Endothelial cell of umbilical vein (primary cell): ENCODE results near the gene MARK3. TPM values are rescaled to one million over a fixed set of nuclear protein-coding genes. Genes with fewer than 3 reads are reported as not detected.

ENCODE experiments used
- BruUV-seq: library from RNA; stranded (reverse); fragments of 400-500 nt; replicated peaks from 2 replicates; lab custom pipeline; 2021; lab: Mats Ljungman, UMichigan
- CTCF ChIA-PET: fragments of 300-600, 350-600 bp; sonication (Branson Sonifier 250); formaldehyde crosslinking; loops from one replicate; lab custom pipeline; 2021; ENCODE audit warnings: antibody characterized with exemption, inconsistent platforms; lab: Charles Lee
- POLR2A ChIA-PET: fragments of 300-600, 350-600 bp; sonication (Branson Sonifier 250); formaldehyde crosslinking; loops from one replicate; lab custom pipeline; 2021; ENCODE audit warnings: antibody characterized with exemption, inconsistent platforms; lab: Charles Lee
- DNase-seq: peaks from one replicate; pipeline ENCODE4 v3.0.0-alpha.2; 2011; ENCODE audit warnings: low read depth, low spot score
- FAIRE-seq: peaks from 2 replicates; lab custom pipeline; 2011; peaks lifted over from hg19 to GRCh38; lab: Jason Lieb, UNC
- H2AFZ ChIP-seq: 2 replicates; pipeline ENCODE4 v1.6.0; 2012; ENCODE audit warnings: low read depth, low read length, control low read depth, inconsistent platforms
- H3K27ac ChIP-seq: 2 replicates; pipeline ENCODE4 v1.5.1; 2011; ENCODE audit warnings: low read depth, mild to moderate bottlenecking, control low read depth, low read length, moderate library complexity; ENCODE audit not compliant: insufficient read depth
- H3K27me3 ChIP-seq, 2 experiments: 2 replicates each; pipeline versions ENCODE4 v1.6.0 to v1.6.1; 2011; ENCODE audit warnings: low read length in 2 of 2, mixed read lengths in 1 of 2; ENCODE audit not compliant: control insufficient read depth in 2 of 2, insufficient read depth in 2 of 2
- H3K36me3 ChIP-seq, 2 experiments: 2 replicates in 1 of 2; 3 replicates in 1 of 2; pipeline ENCODE4 v1.5.1; 2011; ENCODE audit warnings: low read length in 2 of 2, mild to moderate bottlenecking in 1 of 2, moderate library complexity in 1 of 2; ENCODE audit not compliant: control insufficient read depth in 2 of 2, insufficient read depth in 2 of 2; ENCODE audit errors: extremely low read depth in 1 of 2
- H3K4me1 ChIP-seq: 3 replicates; pipeline ENCODE4 v1.5.1; 2011; ENCODE audit warnings: mild to moderate bottlenecking, low read length; ENCODE audit not compliant: control insufficient read depth, insufficient read depth; ENCODE audit errors: extremely low read depth
- H3K4me2 ChIP-seq: 2 replicates; pipeline ENCODE4 v1.6.1; 2011; ENCODE audit warnings: low read length, control low read depth, mixed read lengths; ENCODE audit not compliant: insufficient read depth
- H3K4me3 ChIP-seq, 3 experiments: fragments of 200-600 bp in 1 of 3; sonication (generic), shearing (Covaris generic) in 1 of 3; replicated peaks in 1 of 3; 2 replicates each; pipeline ENCODE4 v1.5.1; 2011 to 2016; ENCODE audit warnings: control low read depth in 3 of 3, low read length in 3 of 3, mild to moderate bottlenecking in 2 of 3, inconsistent platforms in 1 of 3, low read depth in 1 of 3, moderate library complexity in 1 of 3; ENCODE audit not compliant: insufficient read depth in 1 of 3
- H3K79me2 ChIP-seq: 2 replicates; pipeline ENCODE4 v1.6.0; 2012; ENCODE audit warnings: low read length, inconsistent platforms; ENCODE audit not compliant: control insufficient read depth, insufficient read depth
- H3K9ac ChIP-seq: replicated peaks from 2 replicates; pipeline ENCODE3; 2011; ENCODE audit warnings: low read length, control low read depth; ENCODE audit not compliant: insufficient read depth; ENCODE audit errors: extremely low read depth
- H3K9me1 ChIP-seq: replicated peaks from 3 replicates; pipeline ENCODE4 v1.6.0; 2011; ENCODE audit warnings: mild to moderate bottlenecking, low read length; ENCODE audit not compliant: control insufficient read depth, insufficient read depth; ENCODE audit errors: extremely low read depth
- H3K9me3 ChIP-seq: replicated peaks from 2 replicates; pipeline ENCODE4 v1.5.1; 2012; ENCODE audit warnings: low read length, inconsistent platforms; ENCODE audit not compliant: control insufficient read depth, insufficient read depth
- H4K20me1 ChIP-seq: replicated peaks from 2 replicates; pipeline ENCODE3; 2011; ENCODE audit warnings: mild to moderate bottlenecking, low read length; ENCODE audit not compliant: control insufficient read depth, insufficient read depth; ENCODE audit errors: extremely low read depth
- EZH2 ChIP-seq: IDR thresholded peaks from 2 replicates; pipeline ENCODE4 v1.6.1; 2012; ENCODE audit warnings: borderline replicate concordance, low read depth, mild to moderate bottlenecking, moderate library complexity, low read length, inconsistent platforms; ENCODE audit not compliant: severe bottlenecking
- FOS ChIP-seq: IDR thresholded peaks from 2 replicates; pipeline ENCODE4 v1.6.1; 2011; ENCODE audit warnings: mild to moderate bottlenecking, low read length, moderate library complexity, borderline replicate concordance; ENCODE audit not compliant: insufficient read depth
- GATA2 ChIP-seq: IDR thresholded peaks from 2 replicates; pipeline ENCODE4 v1.7.0; 2011; ENCODE audit warnings: low read depth, mild to moderate bottlenecking, moderate library complexity, mixed read lengths, low read length; ENCODE audit not compliant: insufficient read length, insufficient read depth
- JUN ChIP-seq: IDR thresholded peaks from 2 replicates; pipeline ENCODE4 v1.6.1; 2011; ENCODE audit warnings: borderline replicate concordance, low read depth; ENCODE audit not compliant: insufficient read length, insufficient read depth
- MAX ChIP-seq: IDR thresholded peaks from 2 replicates; pipeline ENCODE4 v1.6.1; 2011; ENCODE audit not compliant: insufficient read depth, insufficient read length
- MYC ChIP-seq: IDR thresholded peaks from one replicate; pipeline ENCODE4 v1.6.1; 2011; ENCODE audit warnings: mild to moderate bottlenecking, low read depth, low read length
- POLR2A ChIP-seq: IDR thresholded peaks from 2 replicates; pipeline ENCODE4 v1.6.1; 2012; ENCODE audit warnings: low read depth, mild to moderate bottlenecking, control low read depth, low read length
- POLR2AphosphoS5 ChIP-seq: IDR thresholded peaks from 2 replicates; pipeline ENCODE4 v1.6.1; 2012; ENCODE audit warnings: low read depth, mild to moderate bottlenecking, control low read depth, low read length, moderate library complexity; ENCODE audit not compliant: insufficient read depth
- dilution Hi-C: fragments of 300-500 bp; cut with MboI; formaldehyde crosslinking; loops from one replicate; pipeline ENCODE4 v1.15.0; 2019; ENCODE audit warnings: low sequenced_read_pairs; ENCODE audit not compliant: extremely low pct_ligation_motif_present
- intact Hi-C: fragments of 100-400 bp; cut with micrococcal nuclease; formaldehyde crosslinking; loops from one replicate; pipeline ENCODE4 v1.10.0; 2022
- polyA plus RNA-seq, 4 experiments: library from polyadenylated mRNA; depleted of rRNA in 3 of 4; stranded (reverse) in 3 of 4; unstranded in 1 of 4; fragments of >200 nt; gene quantifications; 2 replicates each; pipeline versions ENCODE4 v1.2.1 to v1.2.3, GENCODE V29; 2011 to 2012; ENCODE audit warnings: missing spikeins in 1 of 4
- total RNA-seq: library from RNA; stranded (reverse); gene quantifications from 2 replicates; pipeline ENCODE4 v1.2.3, GENCODE V29; 2021
- TF ChIP-seq, protein P1 (sequence below), 2 donors: IDR thresholded peaks; 1 replicate in 1 of 2; 2 replicates in 1 of 2; pipeline ENCODE4 v1.5.1; 2011; ENCODE audit warnings: low read length in 2 of 2, mild to moderate bottlenecking in 2 of 2, moderate library complexity in 2 of 2, control low read depth in 1 of 2, inconsistent platforms in 1 of 2, low read depth in 1 of 2; ENCODE audit not compliant: insufficient read depth in 1 of 2; ENCODE audit errors: extremely low read depth in 1 of 2

Gene MARK3
- total and polyA plus RNA-seq, 2 donors (not counting 3 experiments of a cell fraction or from before 2014, with no cell fraction given) = 46.6 to 96.1 TPM

DNA sequence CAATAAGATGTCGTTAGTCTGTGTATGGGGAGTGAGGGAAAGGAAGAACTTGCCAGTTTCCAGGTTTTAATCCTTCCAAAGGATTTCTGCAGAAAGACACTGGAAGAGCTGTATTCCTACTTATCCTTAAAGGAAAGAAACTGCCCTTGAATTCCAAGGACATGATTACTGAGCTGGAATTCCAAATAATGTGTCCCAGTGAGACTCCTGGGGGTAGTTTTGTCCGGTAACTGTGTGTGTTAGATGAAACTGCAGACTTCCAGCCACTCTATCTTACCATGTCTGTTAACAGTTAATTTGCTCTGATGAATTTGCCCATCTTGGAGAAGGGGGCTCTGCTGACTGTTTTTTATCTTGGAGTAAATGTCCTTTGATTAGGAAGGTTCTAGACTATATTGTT lies 104.4 kb downstream of the MARK3 start:
- Histone ChIP-seq H3K4me3 (no peak overlapping the region), H4K20me1 (no peaks in the 10 kb centered on the region), H3K27ac (no peak overlapping the region), H2AFZ (no peak overlapping the region), H3K9ac (no peak overlapping the region), H3K9me1 (no peaks in the 10 kb centered on the region), H3K9me3 (no peaks in the 10 kb centered on the region), H3K27me3 (no peaks in the 10 kb centered on the region), H3K4me1 (no peaks in the 10 kb centered on the region), H3K79me2 (no peaks in the 10 kb centered on the region), H3K4me2 (no peak overlapping the region), H3K36me3 (peaks cover 14 to 18% of the 10 kb centered on the region in 2 experiments)
- ChIA-PET CTCF (interaction anchor here (0.7 kb wide), 1 partner anchor 34 kb away, joined by 3 read pairs; no protein-coding TSS in a partner anchor), POLR2A (no interaction called here)
- intact Hi-C loops = no loop called here
- FAIRE-seq (no peak), DNase-seq (no peak)
- BruUV-seq = no TSS peak
- TF ChIP-seq EZH2 (no peak), POLR2A (no peak), POLR2AphosphoS5 (no peak), MYC (no peak), GATA2 (no peak), MAX (no peak), JUN (no peak), FOS (no peak)
- TF ChIP-seq, protein P1, sequence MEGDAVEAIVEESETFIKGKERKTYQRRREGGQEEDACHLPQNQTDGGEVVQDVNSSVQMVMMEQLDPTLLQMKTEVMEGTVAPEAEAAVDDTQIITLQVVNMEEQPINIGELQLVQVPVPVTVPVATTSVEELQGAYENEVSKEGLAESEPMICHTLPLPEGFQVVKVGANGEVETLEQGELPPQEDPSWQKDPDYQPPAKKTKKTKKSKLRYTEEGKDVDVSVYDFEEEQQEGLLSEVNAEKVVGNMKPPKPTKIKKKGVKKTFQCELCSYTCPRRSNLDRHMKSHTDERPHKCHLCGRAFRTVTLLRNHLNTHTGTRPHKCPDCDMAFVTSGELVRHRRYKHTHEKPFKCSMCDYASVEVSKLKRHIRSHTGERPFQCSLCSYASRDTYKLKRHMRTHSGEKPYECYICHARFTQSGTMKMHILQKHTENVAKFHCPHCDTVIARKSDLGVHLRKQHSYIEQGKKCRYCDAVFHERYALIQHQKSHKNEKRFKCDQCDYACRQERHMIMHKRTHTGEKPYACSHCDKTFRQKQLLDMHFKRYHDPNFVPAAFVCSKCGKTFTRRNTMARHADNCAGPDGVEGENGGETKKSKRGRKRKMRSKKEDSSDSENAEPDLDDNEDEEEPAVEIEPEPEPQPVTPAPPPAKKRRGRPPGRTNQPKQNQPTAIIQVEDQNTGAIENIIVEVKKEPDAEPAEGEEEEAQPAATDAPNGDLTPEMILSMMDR (IDR thresholded peaks at IDR 0.05; ENCODE audit: extremely low read depth in 1 of 2, insufficient read depth in 1 of 2, low read depth in 1 of 2, low read length in 2 of 2) = no peak
- dilution Hi-C loops = no loop called here
